Gastroesophageal sphincter (tissue), 4 donors: ENCODE measurements around the gene LAMC1. TPM values are rescaled to one million over a fixed set of nuclear protein-coding genes. Genes with fewer than 3 reads are reported as not detected.

Experiments
- ATAC-seq: fragments of 150-250 bp; one replicate; pipeline ENCODE4 v1.9.1; 2016; ENCODE audit warnings: mild to moderate bottlenecking, moderate library complexity
- H3K27ac ChIP-seq, 4 donors: fragments of 200-600 bp; sonication (generic) in 3 of 4; 1 replicate in 3 of 4; 2 replicates in 1 of 4; pipeline ENCODE4 v1.5.1; 2016 to 2019
- H3K27me3 ChIP-seq: fragments of 200-600 bp; sonication (generic); one replicate; pipeline ENCODE4 v1.5.1; 2019
- H3K36me3 ChIP-seq, 2 donors: fragments of 200-600 bp; sonication (generic); one replicate each; pipeline ENCODE4 v1.5.1; 2019; ENCODE audit warnings: control low read depth in 1 of 2
- H3K4me1 ChIP-seq, 3 donors: fragments of 200-600 bp; sonication (generic); 1 replicate in 2 of 3; 2 replicates in 1 of 3; pipeline ENCODE4 v1.5.1; 2016 to 2019; ENCODE audit warnings: control low read depth in 2 of 3
- H3K4me3 ChIP-seq, 2 donors: fragments of 200-600 bp; sonication (generic); one replicate each; pipeline ENCODE4 v1.5.1; 2019; ENCODE audit warnings: mild to moderate bottlenecking in 1 of 2, moderate library complexity in 1 of 2
- H3K9me3 ChIP-seq, 3 donors: fragments of 200-600 bp; sonication (generic); one replicate each; pipeline ENCODE4 v1.5.1; 2017 to 2019; ENCODE audit warnings: control low read depth in 2 of 3
- EP300 ChIP-seq: sonication (generic); formaldehyde crosslinking; IDR thresholded peaks from one replicate; pipeline ENCODE4 v1.6.1; 2017; ENCODE audit warnings: antibody characterized with exemption, mild to moderate bottlenecking
- POLR2A ChIP-seq, 2 donors: fragments of 450-650 bp; IDR thresholded peaks; one replicate each; pipeline ENCODE4 v1.6.1; 2017; ENCODE audit warnings: antibody characterized with exemption in 2 of 2, mild to moderate bottlenecking in 2 of 2, moderate library complexity in 1 of 2
- POLR2AphosphoS5 ChIP-seq: sonication (generic); formaldehyde crosslinking; IDR thresholded peaks from one replicate; pipeline ENCODE4 v1.6.1; 2017; ENCODE audit warnings: antibody characterized with exemption
- WGBS, 2 donors: methylation state at CpG; one replicate each; pipeline ENCODE4 v1.1.5; 2018; ENCODE audit warnings: low coverage in 1 of 2; 5-methylcytosine and 5-hydroxymethylcytosine counted together
- total RNA-seq, 4 donors: library from RNA; depleted of rRNA; stranded (reverse); fragments of >200 nt; gene quantifications; one replicate each; pipeline ENCODE4 v1.1.0, GENCODE V29; 2016
- TF ChIP-seq, protein P1 (sequence below), 4 experiments: fragments of 200-600 bp in 2 of 4; fragments of 450-650 bp in 2 of 4; sonication (generic) in 1 of 4; IDR thresholded peaks; one replicate each; pipeline ENCODE4 v1.5.1; 2017 to 2019; ENCODE audit warnings: antibody characterized with exemption in 4 of 4, mild to moderate bottlenecking in 2 of 4, moderate library complexity in 2 of 4

The LAMC1 gene
- total RNA-seq, 4 donors from 2014 or later = 363 to 528 (median 514) TPM

DNA sequence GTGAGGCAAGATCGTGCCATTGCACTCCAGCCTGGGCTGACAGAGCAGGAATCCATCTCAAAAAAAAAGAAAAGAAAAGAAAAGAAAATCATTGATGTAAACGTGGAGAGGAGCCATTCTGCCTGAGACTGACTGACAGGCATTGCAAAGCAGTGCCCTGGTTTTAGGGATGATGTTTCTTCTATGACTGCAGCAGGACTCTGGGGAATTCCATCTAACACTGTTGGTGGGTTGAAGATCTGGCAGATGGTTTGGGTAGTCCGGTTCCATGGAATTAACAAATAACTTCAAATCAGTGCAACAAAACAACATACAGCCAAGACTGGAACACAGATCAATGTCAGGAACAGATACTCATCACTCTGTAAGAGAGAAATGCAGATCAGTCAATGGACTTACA lies 145.1 kb downstream of the LAMC1 start:
- TF ChIP-seq, protein P1, sequence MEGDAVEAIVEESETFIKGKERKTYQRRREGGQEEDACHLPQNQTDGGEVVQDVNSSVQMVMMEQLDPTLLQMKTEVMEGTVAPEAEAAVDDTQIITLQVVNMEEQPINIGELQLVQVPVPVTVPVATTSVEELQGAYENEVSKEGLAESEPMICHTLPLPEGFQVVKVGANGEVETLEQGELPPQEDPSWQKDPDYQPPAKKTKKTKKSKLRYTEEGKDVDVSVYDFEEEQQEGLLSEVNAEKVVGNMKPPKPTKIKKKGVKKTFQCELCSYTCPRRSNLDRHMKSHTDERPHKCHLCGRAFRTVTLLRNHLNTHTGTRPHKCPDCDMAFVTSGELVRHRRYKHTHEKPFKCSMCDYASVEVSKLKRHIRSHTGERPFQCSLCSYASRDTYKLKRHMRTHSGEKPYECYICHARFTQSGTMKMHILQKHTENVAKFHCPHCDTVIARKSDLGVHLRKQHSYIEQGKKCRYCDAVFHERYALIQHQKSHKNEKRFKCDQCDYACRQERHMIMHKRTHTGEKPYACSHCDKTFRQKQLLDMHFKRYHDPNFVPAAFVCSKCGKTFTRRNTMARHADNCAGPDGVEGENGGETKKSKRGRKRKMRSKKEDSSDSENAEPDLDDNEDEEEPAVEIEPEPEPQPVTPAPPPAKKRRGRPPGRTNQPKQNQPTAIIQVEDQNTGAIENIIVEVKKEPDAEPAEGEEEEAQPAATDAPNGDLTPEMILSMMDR (IDR thresholded peaks at IDR 0.05) = no peak
- no peak for TF ChIP-seq POLR2A (IDR thresholded peaks at IDR 0.05)
- TF ChIP-seq EP300 = no peak
- no peak for TF ChIP-seq POLR2AphosphoS5
- WGBS, 2 donors = 43 to 46% methylated on average over 3 of the region's 3 CpGs

DNA sequence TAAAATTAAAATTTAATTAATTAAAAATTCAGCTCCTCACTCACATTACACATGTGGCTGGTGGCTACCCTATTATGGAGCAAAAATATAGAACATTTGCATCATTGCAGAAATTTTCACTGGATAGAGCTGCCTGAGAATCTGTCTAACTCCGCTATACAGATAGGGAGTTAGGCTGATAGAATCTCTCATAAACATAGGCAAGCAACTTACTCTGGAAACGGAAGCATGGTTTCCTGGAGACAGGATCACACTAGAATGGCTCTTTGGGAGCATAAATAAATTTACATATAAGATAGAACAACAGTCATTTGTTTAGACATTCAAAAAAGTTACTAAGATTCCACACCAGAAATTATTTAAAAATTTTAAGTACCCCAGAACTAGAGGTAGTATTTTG lies 150.6 kb downstream of the LAMC1 start:
- H3K4me1 ChIP-seq = peaks cover 0 to 10% (median 0%) of the 10 kb centered on the region in 3 donors
- H3K27me3 ChIP-seq = no peaks in the 10 kb centered on the region
- 72 to 75% methylated on average over 2 of the region's 2 CpGs for WGBS, 2 donors
- no peak overlapping the region for H3K27ac ChIP-seq
- no peak for ATAC-seq
- H3K4me3 ChIP-seq = no peak overlapping the region
- no peaks in the 10 kb centered on the region for H3K9me3 ChIP-seq
- TF ChIP-seq POLR2AphosphoS5 (no peak), POLR2A (IDR thresholded peaks at IDR 0.05) (no peak)
- no peaks in the 10 kb centered on the region for H3K36me3 ChIP-seq

More for the DNA sequence above, 145.1 kb downstream of the LAMC1 start:
- H3K36me3 ChIP-seq = no peaks in the 10 kb centered on the region
- no peaks in the 10 kb centered on the region for H3K9me3 ChIP-seq
- no peaks in the 10 kb centered on the region for H3K4me1 ChIP-seq
- no peak overlapping the region for H3K4me3 ChIP-seq
- no peaks in the 10 kb centered on the region for H3K27me3 ChIP-seq
- no peak overlapping the region for H3K27ac ChIP-seq
- ATAC-seq = no peak

DNA sequence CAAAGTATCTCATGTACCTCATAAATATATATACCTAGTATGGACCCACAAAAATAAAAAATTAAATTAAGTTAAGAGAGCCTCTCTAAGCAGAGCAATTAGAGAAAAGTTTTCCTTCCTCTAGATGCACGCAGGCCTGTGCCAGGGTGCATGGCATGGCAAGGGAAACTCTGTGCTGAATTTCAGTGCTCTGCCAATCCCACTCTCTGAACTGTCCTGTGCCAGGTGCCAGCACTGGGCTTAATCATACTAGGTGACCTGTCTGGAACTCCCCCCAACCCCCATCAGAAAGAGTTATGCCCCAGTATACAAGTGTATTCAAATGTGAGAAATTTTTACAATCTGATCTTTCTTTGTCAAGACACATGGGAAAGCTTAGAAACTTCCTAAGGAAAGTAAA lies 152.4 kb downstream of the LAMC1 start:
- WGBS, 2 donors = 30 to 64% methylated on average over 1 of the region's 1 CpG
- Histone ChIP-seq H3K4me3 (no peak overlapping the region), H3K27me3 (no peaks in the 10 kb centered on the region), H3K9me3 (no peaks in the 10 kb centered on the region), H3K36me3 (no peaks in the 10 kb centered on the region), H3K4me1 (peaks cover 0 to 27% (median under 1%) of the 10 kb centered on the region in 3 donors), H3K27ac (no peak overlapping the region)
- TF ChIP-seq, protein P1 (IDR thresholded peaks at IDR 0.05) = no peak
- TF ChIP-seq POLR2A (IDR thresholded peaks at IDR 0.05) (no peak), EP300 (no peak), POLR2AphosphoS5 (no peak)
- ATAC-seq = no peak

DNA sequence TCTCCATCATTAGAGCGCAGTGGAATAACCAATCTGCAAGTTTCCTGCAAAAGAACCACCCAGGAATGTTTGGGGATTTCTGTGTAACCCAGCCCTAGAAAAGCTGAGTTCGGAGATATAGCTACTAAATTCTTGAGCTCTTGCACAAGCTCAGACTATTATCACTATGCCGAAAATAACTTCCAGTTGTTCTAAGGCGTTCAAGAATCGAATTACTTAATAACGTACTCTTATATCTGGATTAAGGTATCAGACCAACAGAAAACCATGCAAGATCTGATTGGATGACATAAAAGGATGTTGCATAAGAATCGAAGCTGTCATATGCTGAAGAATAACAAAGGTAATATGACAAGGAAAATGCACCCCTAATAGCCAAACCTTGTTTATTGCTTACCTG lies 155.3 kb downstream of the LAMC1 start:
- Histone ChIP-seq H3K27ac (peak overlapping the region in 1 of 4 donors; percentile 38), H3K36me3 (no peaks in the 10 kb centered on the region), H3K4me1 (peaks cover 2 to 36% (median 5%) of the 10 kb centered on the region in 3 donors), H3K27me3 (no peaks in the 10 kb centered on the region), H3K9me3 (no peaks in the 10 kb centered on the region), H3K4me3 (no peak overlapping the region)
- 47 to 64% methylated on average over 6 to 7 of the region's 7 CpGs for WGBS, 2 donors
- ATAC-seq = no peak
- TF ChIP-seq POLR2AphosphoS5 (no peak), EP300 (no peak), POLR2A (IDR thresholded peaks at IDR 0.05) (no peak)
- TF ChIP-seq, protein P1 (IDR thresholded peaks at IDR 0.05) = no peak

DNA sequence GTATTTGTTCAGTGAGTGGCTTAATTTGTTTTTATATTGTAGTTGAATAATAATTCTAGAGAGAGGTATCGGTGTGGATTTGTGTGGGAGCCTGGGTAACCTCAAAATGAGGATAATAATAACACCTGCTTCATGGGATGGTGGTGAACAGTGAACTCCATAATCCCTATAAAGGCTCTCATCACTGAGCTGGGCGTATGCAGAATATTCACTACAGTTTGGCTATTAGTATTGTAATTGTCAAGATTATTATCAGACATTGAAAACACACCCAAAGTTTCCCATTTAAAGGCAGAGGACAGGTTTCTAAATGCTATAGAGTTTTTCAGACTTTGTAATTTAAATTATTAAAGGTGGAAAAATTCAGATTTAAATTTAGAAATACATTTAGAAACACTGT lies 155.8 kb downstream of the LAMC1 start:
- no peak for TF ChIP-seq POLR2A (IDR thresholded peaks at IDR 0.05)
- TF ChIP-seq POLR2AphosphoS5 = no peak
- no peak for TF ChIP-seq EP300
- TF ChIP-seq, protein P1 (IDR thresholded peaks at IDR 0.05) = no peak
- no peak for ATAC-seq
- peak overlapping the region in 1 of 4 donors; percentile 79 for H3K27ac ChIP-seq

More for the DNA sequence above, 155.8 kb downstream of the LAMC1 start:
- Histone ChIP-seq H3K9me3 (no peaks in the 10 kb centered on the region), H3K36me3 (no peaks in the 10 kb centered on the region), H3K4me3 (no peak overlapping the region), H3K4me1 (peaks cover 2 to 36% (median 5%) of the 10 kb centered on the region in 3 donors), H3K27me3 (no peaks in the 10 kb centered on the region)
- 64 to 70% methylated on average over 2 of the region's 2 CpGs for WGBS, 2 donors
